Panc1 (cell line): ENCODE data around the gene FBXW8. TPM values are rescaled to one million over a fixed set of nuclear protein-coding genes. Genes with fewer than 3 reads are reported as not detected.

ENCODE experiments used
- ATAC-seq: fragments of 200-7000 bp; cut with Tn5 transposase; 2 replicates; pipeline ENCODE4 v1.9.1; 2020; ENCODE audit warnings: mild to moderate bottlenecking, moderate library complexity
- BruUV-seq: library from RNA; stranded (reverse); fragments of 400-500 nt; replicated peaks from 2 replicates; lab custom pipeline; 2021; lab: Mats Ljungman, UMichigan
- CTCF ChIA-PET: fragments of 300-600 bp; sonication (Branson Sonifier 250); formaldehyde crosslinking; loops from one replicate; lab custom pipeline; 2022; ENCODE audit warnings: antibody characterized with exemption; lab: Charles Lee
- POLR2A ChIA-PET: fragments of 300-600 bp; sonication (Branson Sonifier 250); formaldehyde crosslinking; loops from one replicate; lab custom pipeline; 2022; ENCODE audit warnings: antibody characterized with exemption; lab: Charles Lee
- DNase-seq: peaks from one replicate; pipeline ENCODE4 v3.0.0-alpha.2; 2010; ENCODE audit warnings: low read depth, low spot score
- H3K27ac ChIP-seq: 2 replicates; pipeline ENCODE4 v1.5.1; 2011; ENCODE audit warnings: mild to moderate bottlenecking, low read length, inconsistent platforms
- H3K27me3 ChIP-seq: fragments of 200-500 bp; sonication (Bioruptor generic); 2 replicates; pipeline ENCODE4 v1.6.0; 2014; ENCODE audit warnings: low read length, inconsistent platforms; ENCODE audit not compliant: control insufficient read depth, insufficient read depth
- H3K36me3 ChIP-seq: fragments of 200-500 bp; sonication (Bioruptor generic); 2 replicates; pipeline ENCODE4 v1.5.1; 2014; ENCODE audit warnings: inconsistent platforms, mild to moderate bottlenecking, low read length, moderate library complexity; ENCODE audit not compliant: control insufficient read depth, insufficient read depth
- H3K4me1 ChIP-seq: 2 replicates; pipeline ENCODE4 v1.5.1; 2011; ENCODE audit warnings: inconsistent platforms, mild to moderate bottlenecking, low read length, moderate library complexity; ENCODE audit not compliant: control insufficient read depth, insufficient read depth
- H3K4me3 ChIP-seq, 2 experiments: 2 replicates each; pipeline ENCODE4 v1.5.1; 2011 to 2012; ENCODE audit warnings: low read depth in 2 of 2, low read length in 2 of 2, mild to moderate bottlenecking in 2 of 2, inconsistent platforms in 1 of 2, moderate library complexity in 1 of 2
- H3K9me3 ChIP-seq: fragments of 200-500 bp; sonication (Bioruptor generic); 2 replicates; pipeline ENCODE4 v1.5.1; 2014; ENCODE audit warnings: low read depth, mild to moderate bottlenecking, inconsistent platforms, low read length, moderate library complexity; ENCODE audit not compliant: control insufficient read depth, insufficient read depth
- POLR2AphosphoS5 ChIP-seq: IDR thresholded peaks from 2 replicates; pipeline ENCODE4 v1.6.1; 2012; ENCODE audit warnings: mild to moderate bottlenecking, low read depth, low read length, moderate library complexity
- SIN3A ChIP-seq: IDR thresholded peaks from 2 replicates; pipeline ENCODE4 v1.6.1; 2012; ENCODE audit warnings: low read depth, mild to moderate bottlenecking, low read length, moderate library complexity, borderline replicate concordance; ENCODE audit not compliant: insufficient read depth
- TCF7L2 ChIP-seq: IDR thresholded peaks from 2 replicates; pipeline ENCODE4 v1.6.1; 2011; ENCODE audit warnings: mild to moderate bottlenecking, low read depth, low read length, inconsistent platforms
- in situ Hi-C: cut with HindIII; loops from 2 replicates; pipeline ENCODE4 v1.10.0; 2016; ENCODE audit warnings: low sequenced_read_pairs, low pct_unique_long_range_greater_than_20kb
- intact Hi-C: fragments of 100-400 bp; cut with micrococcal nuclease; formaldehyde crosslinking; loops from one replicate; pipeline ENCODE4 v1.10.0; 2022; ENCODE audit not compliant: unreplicated experiment
- total RNA-seq: library from RNA; stranded (reverse); gene quantifications from one replicate; pipeline ENCODE4 v1.2.1, GENCODE V29; 2021; ENCODE audit not compliant: unreplicated experiment
- TF ChIP-seq, protein P1 (sequence below), 2 experiments: IDR thresholded peaks; 2 replicates each; pipeline ENCODE4 v1.6.1; 2011 to 2012; ENCODE audit warnings: low read depth in 2 of 2, control low read depth in 1 of 2, low read length in 1 of 2, mild to moderate bottlenecking in 1 of 2, moderate library complexity in 1 of 2; ENCODE audit not compliant: insufficient read depth in 1 of 2
- TF ChIP-seq, protein P2 (sequence below): fragments of 450-650 bp; IDR thresholded peaks from 2 replicates; pipeline ENCODE4 v1.5.1; 2017; ENCODE audit warnings: mild to moderate bottlenecking

Gene FBXW8
- total RNA-seq, 1 experiment from 2014 or later, result 18.0 TPM

DNA sequence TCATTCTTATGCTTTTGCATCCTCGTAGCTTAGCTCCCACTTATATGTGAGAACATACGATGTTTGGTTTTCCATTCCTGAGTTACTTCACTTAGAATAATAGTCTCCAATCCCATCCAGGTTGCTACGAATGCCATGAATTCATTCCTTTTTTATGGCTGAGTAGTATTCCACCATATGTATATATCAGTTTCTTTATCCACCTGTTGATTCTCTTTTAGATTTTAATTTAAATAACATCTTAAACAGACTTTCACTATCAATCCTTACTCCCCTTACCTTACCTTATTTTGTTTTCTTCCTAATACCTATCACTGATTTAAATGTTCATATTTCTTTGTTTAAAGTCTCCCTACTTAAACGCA is 488 bp upstream of the FBXW8 start:
- H3K27me3 ChIP-seq, result no peaks in the 10 kb centered on the region
- no peaks in the 10 kb centered on the region for H3K9me3 ChIP-seq
- H3K4me1 ChIP-seq, result peaks cover 6% of the 10 kb centered on the region
- DNase-seq (no peak), ATAC-seq (no peak)
- TF ChIP-seq SIN3A (no peak), TCF7L2 (no peak), POLR2AphosphoS5 (no peak)
- TF ChIP-seq, protein P1, sequence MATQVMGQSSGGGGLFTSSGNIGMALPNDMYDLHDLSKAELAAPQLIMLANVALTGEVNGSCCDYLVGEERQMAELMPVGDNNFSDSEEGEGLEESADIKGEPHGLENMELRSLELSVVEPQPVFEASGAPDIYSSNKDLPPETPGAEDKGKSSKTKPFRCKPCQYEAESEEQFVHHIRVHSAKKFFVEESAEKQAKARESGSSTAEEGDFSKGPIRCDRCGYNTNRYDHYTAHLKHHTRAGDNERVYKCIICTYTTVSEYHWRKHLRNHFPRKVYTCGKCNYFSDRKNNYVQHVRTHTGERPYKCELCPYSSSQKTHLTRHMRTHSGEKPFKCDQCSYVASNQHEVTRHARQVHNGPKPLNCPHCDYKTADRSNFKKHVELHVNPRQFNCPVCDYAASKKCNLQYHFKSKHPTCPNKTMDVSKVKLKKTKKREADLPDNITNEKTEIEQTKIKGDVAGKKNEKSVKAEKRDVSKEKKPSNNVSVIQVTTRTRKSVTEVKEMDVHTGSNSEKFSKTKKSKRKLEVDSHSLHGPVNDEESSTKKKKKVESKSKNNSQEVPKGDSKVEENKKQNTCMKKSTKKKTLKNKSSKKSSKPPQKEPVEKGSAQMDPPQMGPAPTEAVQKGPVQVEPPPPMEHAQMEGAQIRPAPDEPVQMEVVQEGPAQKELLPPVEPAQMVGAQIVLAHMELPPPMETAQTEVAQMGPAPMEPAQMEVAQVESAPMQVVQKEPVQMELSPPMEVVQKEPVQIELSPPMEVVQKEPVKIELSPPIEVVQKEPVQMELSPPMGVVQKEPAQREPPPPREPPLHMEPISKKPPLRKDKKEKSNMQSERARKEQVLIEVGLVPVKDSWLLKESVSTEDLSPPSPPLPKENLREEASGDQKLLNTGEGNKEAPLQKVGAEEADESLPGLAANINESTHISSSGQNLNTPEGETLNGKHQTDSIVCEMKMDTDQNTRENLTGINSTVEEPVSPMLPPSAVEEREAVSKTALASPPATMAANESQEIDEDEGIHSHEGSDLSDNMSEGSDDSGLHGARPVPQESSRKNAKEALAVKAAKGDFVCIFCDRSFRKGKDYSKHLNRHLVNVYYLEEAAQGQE (IDR thresholded peaks at IDR 0.05; ENCODE audit: insufficient read depth in 1 of 2, low read depth in 2 of 2, low read length in 1 of 2), result no peak
- TF ChIP-seq, protein P2, sequence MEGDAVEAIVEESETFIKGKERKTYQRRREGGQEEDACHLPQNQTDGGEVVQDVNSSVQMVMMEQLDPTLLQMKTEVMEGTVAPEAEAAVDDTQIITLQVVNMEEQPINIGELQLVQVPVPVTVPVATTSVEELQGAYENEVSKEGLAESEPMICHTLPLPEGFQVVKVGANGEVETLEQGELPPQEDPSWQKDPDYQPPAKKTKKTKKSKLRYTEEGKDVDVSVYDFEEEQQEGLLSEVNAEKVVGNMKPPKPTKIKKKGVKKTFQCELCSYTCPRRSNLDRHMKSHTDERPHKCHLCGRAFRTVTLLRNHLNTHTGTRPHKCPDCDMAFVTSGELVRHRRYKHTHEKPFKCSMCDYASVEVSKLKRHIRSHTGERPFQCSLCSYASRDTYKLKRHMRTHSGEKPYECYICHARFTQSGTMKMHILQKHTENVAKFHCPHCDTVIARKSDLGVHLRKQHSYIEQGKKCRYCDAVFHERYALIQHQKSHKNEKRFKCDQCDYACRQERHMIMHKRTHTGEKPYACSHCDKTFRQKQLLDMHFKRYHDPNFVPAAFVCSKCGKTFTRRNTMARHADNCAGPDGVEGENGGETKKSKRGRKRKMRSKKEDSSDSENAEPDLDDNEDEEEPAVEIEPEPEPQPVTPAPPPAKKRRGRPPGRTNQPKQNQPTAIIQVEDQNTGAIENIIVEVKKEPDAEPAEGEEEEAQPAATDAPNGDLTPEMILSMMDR, result no peak
- intact Hi-C loops, result no loop called here
- POLR2A ChIA-PET, result interaction anchor here (0.5 to 0.7 kb wide), 4 partner anchors 38 to 953 kb away, joined by 4 to 5 read pairs (median 5); no protein-coding TSS in a partner anchor
- BruUV-seq, result no TSS peak
- peak overlapping the region; percentile 93 for H3K27ac ChIP-seq
- H3K36me3 ChIP-seq, result no peaks in the 10 kb centered on the region; the same call in 1 of the 2 replicates
- CTCF ChIA-PET, result interaction anchor here (0.6 kb wide), 1 partner anchor 226 kb away, joined by 3 read pairs; no protein-coding TSS in a partner anchor
- in situ Hi-C loops, result no loop called here
- H3K4me3 ChIP-seq, result peak overlapping the region; percentile 76 to 82

DNA sequence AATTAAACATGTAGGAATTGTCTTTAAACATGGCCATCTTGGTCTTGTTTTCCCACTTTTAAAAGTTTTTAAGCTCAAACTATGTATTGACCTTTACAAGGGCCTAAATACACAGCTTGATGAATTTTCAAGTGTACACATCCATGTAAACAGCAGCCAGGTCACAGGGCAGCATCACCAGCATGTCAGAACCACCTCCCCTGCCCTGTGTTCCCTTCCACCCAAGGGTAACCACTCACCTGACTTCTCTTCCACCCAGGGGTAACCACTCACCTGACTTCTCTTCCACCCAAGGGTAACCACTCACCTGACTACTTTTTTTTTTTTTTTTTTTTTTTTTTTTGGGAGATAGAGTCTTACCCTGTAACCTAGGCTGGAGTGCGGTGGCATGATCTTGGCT is 4.6 kb downstream of the FBXW8 start:
- CTCF ChIA-PET, result interaction anchor here (0.6 kb wide), 1 partner anchor 159 kb away, joined by 4 read pairs; no protein-coding TSS in a partner anchor
- H3K4me1 ChIP-seq, result peaks cover 14% of the 10 kb centered on the region
- no peak overlapping the region for H3K27ac ChIP-seq
- H3K4me3 ChIP-seq, result no peak overlapping the region
- H3K9me3 ChIP-seq, result no peaks in the 10 kb centered on the region
- DNase-seq (no peak), ATAC-seq (no peak)
- in situ Hi-C loops, result no loop called here
- TF ChIP-seq SIN3A, result no peak
- no peak for TF ChIP-seq POLR2AphosphoS5
- TF ChIP-seq, protein P1 (IDR thresholded peaks at IDR 0.05; ENCODE audit: insufficient read depth in 1 of 2, low read depth in 2 of 2, low read length in 1 of 2), result no peak
- TF ChIP-seq, protein P2, result no peak
- no peak for TF ChIP-seq TCF7L2
- POLR2A ChIA-PET, result no interaction called here
- no peaks in the 10 kb centered on the region; the same call in 1 of the 2 replicates for H3K36me3 ChIP-seq
- intact Hi-C loops, result no loop called here
- no TSS peak for BruUV-seq
- no peaks in the 10 kb centered on the region for H3K27me3 ChIP-seq
